ENCODE data around the gene ACLY. TPM values are rescaled to one million over a fixed set of nuclear protein-coding genes. Genes with fewer than 3 reads are reported as not detected.

Gene ACLY
- total and polyA plus RNA-seq, 10 of the 15 experiments (the other 5 are each of a cell fraction or from before 2014, with no cell fraction given), result 32.6 to 224 (median 114) TPM

DNA sequence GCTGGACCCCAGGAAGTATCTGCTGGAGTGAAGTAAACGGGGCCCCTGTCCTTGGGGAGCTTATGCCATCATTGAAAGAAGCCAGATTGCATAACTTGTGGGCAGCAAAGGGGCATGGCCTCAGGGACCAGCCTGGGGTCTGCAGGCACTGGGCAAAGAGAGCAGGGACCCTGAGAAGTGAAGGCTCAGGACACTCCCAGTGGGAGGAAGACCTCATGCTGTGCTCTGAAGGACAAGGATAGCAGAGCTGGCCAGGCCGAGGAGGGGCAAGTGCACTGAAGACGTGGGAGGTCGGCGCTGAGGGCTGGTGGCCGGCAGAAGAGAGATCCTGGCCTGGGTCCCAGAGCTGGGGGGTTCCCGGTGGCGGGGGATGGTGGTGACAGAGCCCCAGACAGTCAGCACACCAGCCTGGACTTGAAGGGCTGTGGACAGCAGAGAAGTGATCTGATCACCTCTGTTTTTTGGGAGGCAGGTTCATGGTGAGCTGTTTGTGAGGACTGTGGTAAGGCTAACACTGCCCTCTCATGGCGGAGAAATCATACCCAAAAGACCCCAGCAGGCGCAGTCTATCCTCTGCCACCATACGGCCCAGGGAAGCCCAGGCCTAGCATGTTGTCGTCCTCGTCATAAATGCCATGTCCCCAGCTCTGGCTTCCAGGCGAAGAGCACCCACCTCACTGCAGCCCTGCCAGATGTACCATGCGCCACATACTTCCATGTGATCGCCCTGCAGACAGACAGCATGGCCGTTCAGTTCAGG lies 40.8 kb upstream of the ACLY start (continued):
- TF ChIP-seq, protein P1, sequence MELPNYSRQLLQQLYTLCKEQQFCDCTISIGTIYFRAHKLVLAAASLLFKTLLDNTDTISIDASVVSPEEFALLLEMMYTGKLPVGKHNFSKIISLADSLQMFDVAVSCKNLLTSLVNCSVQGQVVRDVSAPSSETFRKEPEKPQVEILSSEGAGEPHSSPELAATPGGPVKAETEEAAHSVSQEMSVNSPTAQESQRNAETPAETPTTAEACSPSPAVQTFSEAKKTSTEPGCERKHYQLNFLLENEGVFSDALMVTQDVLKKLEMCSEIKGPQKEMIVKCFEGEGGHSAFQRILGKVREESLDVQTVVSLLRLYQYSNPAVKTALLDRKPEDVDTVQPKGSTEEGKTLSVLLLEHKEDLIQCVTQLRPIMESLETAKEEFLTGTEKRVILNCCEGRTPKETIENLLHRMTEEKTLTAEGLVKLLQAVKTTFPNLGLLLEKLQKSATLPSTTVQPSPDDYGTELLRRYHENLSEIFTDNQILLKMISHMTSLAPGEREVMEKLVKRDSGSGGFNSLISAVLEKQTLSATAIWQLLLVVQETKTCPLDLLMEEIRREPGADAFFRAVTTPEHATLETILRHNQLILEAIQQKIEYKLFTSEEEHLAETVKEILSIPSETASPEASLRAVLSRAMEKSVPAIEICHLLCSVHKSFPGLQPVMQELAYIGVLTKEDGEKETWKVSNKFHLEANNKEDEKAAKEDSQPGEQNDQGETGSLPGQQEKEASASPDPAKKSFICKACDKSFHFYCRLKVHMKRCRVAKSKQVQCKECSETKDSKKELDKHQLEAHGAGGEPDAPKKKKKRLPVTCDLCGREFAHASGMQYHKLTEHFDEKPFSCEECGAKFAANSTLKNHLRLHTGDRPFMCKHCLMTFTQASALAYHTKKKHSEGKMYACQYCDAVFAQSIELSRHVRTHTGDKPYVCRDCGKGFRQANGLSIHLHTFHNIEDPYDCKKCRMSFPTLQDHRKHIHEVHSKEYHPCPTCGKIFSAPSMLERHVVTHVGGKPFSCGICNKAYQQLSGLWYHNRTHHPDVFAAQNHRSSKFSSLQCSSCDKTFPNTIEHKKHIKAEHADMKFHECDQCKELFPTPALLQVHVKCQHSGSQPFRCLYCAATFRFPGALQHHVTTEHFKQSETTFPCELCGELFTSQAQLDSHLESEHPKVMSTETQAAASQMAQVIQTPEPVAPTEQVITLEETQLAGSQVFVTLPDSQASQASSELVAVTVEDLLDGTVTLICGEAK (IDR thresholded peaks at IDR 0.05; ENCODE audit: borderline replicate concordance), result no peak
- peak; percentile 50; the same call in 1 of the 2 replicates for TF ChIP-seq SMC3 (IDR thresholded peaks at IDR 0.05; ENCODE audit: borderline replicate concordance, low read length)

DNA sequence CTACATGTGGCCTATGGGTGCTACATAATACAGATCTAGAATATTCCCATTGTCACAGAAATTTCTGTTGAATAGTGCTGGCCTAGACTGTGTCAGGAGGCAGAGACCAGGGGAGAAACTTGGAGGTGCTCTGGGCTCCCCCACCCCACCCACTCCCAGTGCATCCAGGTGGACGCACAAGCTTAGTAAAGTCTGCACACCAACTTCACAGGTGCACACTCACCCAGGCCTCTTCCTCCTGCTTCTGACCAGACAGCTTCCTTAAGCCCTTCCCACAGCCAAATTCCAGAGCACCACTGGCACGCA lies 40.2 kb upstream of the ACLY start:
- Histone ChIP-seq H4K20me1 (ENCODE audit: control insufficient read depth, insufficient read depth) (no peaks in the 10 kb centered on the region), H3K36me3 (ENCODE audit: control insufficient read depth in 2 of 2, insufficient read depth in 2 of 2, low read length in 1 of 2) (no peaks in the 10 kb centered on the region), H3K27me3 (replicated peaks in 1 of 2; ENCODE audit: control insufficient read depth in 2 of 2, insufficient read depth in 2 of 2, low read length in 1 of 2) (no peaks in the 10 kb centered on the region), H3K4me2 (ENCODE audit: control insufficient read depth, insufficient read depth) (no peak overlapping the region), H3K9me3 (replicated peaks; ENCODE audit: control insufficient read depth, insufficient read depth, low read length) (no peaks in the 10 kb centered on the region), H3K4me1 (ENCODE audit: control insufficient read depth, insufficient read depth, low read length) (no peaks in the 10 kb centered on the region), H2AFZ (ENCODE audit: control insufficient read depth, low read depth, low read length) (no peak overlapping the region), H3K4me3 (no peak overlapping the region), H3K27ac (ENCODE audit: control insufficient read depth, insufficient read depth) (no peak overlapping the region), H3K79me2 (ENCODE audit: control insufficient read depth, insufficient read depth, low read length) (no peaks in the 10 kb centered on the region), H3K9ac (ENCODE audit: control insufficient read depth, insufficient read depth, low read length) (no peak overlapping the region)
- ChIA-PET SMC1A (ENCODE audit: uncharacterized antibody, unreplicated experiment) (interaction anchor here (1.1 to 1.6 kb wide), 5 partner anchors 20 to 223 kb away, joined by 3 to 4 read pairs (median 3); no protein-coding TSS in a partner anchor), CTCF (interaction anchor here (0.6 to 2.8 kb wide), 24 partner anchors 10 to 292 kb away, joined by 3 to 17 read pairs (median 4); partner anchors contain the start of genes KLHL11 and ODAD4), RAD21 (ENCODE audit: unreplicated experiment) (interaction anchor here (0.8 to 2.2 kb wide), 7 partner anchors 26 to 157 kb away, joined by 3 to 11 read pairs (median 3); partner anchors contain the start of genes ACLY, DNAJC7 and ODAD4), POLR2A (interaction anchor here (0.6 to 1.5 kb wide), 2 partner anchors 26 to 61 kb away, joined by 3 read pairs; partner anchors contain the start of gene NKIRAS2)
- 0% methylated on average over 2 of the region's 2 CpGs for WGBS (ENCODE audit: insufficient coverage, insufficient replicate concordance, low lambda C conversion rate, missing lambda C conversion rate)
- BruUV-seq (replicated peaks), result no TSS peak
- no peak for ATAC-seq
- DNase-seq (ENCODE audit: low read depth, low spot score), result no peak
- in situ Hi-C loops (cut with MboI), result no loop called here
- no peak for FAIRE-seq
- intact Hi-C loops (cut with micrococcal nuclease; ENCODE audit: unreplicated experiment), result loop anchor here (1.0 kb wide), 1 partner anchor 221 kb away; no protein-coding TSS in a partner anchor
- TF ChIP-seq BMI1 (IDR thresholded peaks at IDR 0.05; ENCODE audit: borderline replicate concordance) (no peak), IKZF1 (conservative IDR thresholded peaks at IDR 0.05) (no peak), KDM1A (IDR thresholded peaks at IDR 0.05; ENCODE audit: borderline replicate concordance) (no peak), CEBPB (IDR thresholded peaks at IDR 0.05; ENCODE audit: borderline replicate concordance in 1 of 2, low read depth in 2 of 2, low read length in 2 of 2) (no peak), KAT2A (conservative IDR thresholded peaks at IDR 0.05; ENCODE audit: control insufficient read depth, low read depth, low read length) (no peak)
- TF ChIP-seq, protein P2, sequence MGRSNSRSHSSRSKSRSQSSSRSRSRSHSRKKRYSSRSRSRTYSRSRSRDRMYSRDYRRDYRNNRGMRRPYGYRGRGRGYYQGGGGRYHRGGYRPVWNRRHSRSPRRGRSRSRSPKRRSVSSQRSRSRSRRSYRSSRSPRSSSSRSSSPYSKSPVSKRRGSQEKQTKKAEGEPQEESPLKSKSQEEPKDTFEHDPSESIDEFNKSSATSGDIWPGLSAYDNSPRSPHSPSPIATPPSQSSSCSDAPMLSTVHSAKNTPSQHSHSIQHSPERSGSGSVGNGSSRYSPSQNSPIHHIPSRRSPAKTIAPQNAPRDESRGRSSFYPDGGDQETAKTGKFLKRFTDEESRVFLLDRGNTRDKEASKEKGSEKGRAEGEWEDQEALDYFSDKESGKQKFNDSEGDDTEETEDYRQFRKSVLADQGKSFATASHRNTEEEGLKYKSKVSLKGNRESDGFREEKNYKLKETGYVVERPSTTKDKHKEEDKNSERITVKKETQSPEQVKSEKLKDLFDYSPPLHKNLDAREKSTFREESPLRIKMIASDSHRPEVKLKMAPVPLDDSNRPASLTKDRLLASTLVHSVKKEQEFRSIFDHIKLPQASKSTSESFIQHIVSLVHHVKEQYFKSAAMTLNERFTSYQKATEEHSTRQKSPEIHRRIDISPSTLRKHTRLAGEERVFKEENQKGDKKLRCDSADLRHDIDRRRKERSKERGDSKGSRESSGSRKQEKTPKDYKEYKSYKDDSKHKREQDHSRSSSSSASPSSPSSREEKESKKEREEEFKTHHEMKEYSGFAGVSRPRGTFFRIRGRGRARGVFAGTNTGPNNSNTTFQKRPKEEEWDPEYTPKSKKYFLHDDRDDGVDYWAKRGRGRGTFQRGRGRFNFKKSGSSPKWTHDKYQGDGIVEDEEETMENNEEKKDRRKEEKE (IDR thresholded peaks at IDR 0.05), result no peak
- TF ChIP-seq, protein P3, sequence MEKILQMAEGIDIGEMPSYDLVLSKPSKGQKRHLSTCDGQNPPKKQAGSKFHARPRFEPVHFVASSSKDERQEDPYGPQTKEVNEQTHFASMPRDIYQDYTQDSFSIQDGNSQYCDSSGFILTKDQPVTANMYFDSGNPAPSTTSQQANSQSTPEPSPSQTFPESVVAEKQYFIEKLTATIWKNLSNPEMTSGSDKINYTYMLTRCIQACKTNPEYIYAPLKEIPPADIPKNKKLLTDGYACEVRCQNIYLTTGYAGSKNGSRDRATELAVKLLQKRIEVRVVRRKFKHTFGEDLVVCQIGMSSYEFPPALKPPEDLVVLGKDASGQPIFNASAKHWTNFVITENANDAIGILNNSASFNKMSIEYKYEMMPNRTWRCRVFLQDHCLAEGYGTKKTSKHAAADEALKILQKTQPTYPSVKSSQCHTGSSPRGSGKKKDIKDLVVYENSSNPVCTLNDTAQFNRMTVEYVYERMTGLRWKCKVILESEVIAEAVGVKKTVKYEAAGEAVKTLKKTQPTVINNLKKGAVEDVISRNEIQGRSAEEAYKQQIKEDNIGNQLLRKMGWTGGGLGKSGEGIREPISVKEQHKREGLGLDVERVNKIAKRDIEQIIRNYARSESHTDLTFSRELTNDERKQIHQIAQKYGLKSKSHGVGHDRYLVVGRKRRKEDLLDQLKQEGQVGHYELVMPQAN (conservative IDR thresholded peaks at IDR 0.05), result no peak
- TF ChIP-seq, protein P4, sequence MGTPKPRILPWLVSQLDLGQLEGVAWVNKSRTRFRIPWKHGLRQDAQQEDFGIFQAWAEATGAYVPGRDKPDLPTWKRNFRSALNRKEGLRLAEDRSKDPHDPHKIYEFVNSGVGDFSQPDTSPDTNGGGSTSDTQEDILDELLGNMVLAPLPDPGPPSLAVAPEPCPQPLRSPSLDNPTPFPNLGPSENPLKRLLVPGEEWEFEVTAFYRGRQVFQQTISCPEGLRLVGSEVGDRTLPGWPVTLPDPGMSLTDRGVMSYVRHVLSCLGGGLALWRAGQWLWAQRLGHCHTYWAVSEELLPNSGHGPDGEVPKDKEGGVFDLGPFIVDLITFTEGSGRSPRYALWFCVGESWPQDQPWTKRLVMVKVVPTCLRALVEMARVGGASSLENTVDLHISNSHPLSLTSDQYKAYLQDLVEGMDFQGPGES (IDR thresholded peaks at IDR 0.05), result no peak

Data from GM12878 (cell line).